Brain microvascular endothelial cell (primary cell): Measurements from ENCODE around the gene DND1.

Experiments used
- DNase-seq: peaks from one replicate; pipeline ENCODE4 v3.0.0-alpha.2; 2020
- H3K27ac ChIP-seq: fragments of 250-450 bp; sonication (Bioruptor Pico); 2 replicates; pipeline ENCODE4 v1.5.1; 2020; ENCODE audit warnings: mild to moderate bottlenecking, moderate library complexity
- H3K27me3 ChIP-seq: fragments of 250-450 bp; sonication (Bioruptor Pico); replicated peaks from 2 replicates; pipeline ENCODE4 v1.5.1; 2020; ENCODE audit warnings: mild to moderate bottlenecking
- H3K36me3 ChIP-seq: fragments of 250-450 bp; sonication (Bioruptor Pico); replicated peaks from 2 replicates; pipeline ENCODE4 v1.5.1; 2020; ENCODE audit warnings: mild to moderate bottlenecking
- H3K4me3 ChIP-seq: 2 replicates; pipeline ENCODE4 v1.5.1; 2011; ENCODE audit warnings: low read depth, mild to moderate bottlenecking, control low read depth, low read length, moderate library complexity
- in situ Hi-C: cut with HindIII; loops from 2 replicates; pipeline ENCODE4 v1.10.0; 2017; ENCODE audit warnings: low sequenced_read_pairs, low pct_ligation_motif_present
- TF ChIP-seq, protein P1 (sequence below): IDR thresholded peaks from 2 replicates; pipeline ENCODE4 v1.5.1; 2011; ENCODE audit warnings: low read depth, mild to moderate bottlenecking, moderate library complexity, low read length, control low read depth, inconsistent platforms; ENCODE audit errors: missing control alignments

DND1 gene

DNA sequence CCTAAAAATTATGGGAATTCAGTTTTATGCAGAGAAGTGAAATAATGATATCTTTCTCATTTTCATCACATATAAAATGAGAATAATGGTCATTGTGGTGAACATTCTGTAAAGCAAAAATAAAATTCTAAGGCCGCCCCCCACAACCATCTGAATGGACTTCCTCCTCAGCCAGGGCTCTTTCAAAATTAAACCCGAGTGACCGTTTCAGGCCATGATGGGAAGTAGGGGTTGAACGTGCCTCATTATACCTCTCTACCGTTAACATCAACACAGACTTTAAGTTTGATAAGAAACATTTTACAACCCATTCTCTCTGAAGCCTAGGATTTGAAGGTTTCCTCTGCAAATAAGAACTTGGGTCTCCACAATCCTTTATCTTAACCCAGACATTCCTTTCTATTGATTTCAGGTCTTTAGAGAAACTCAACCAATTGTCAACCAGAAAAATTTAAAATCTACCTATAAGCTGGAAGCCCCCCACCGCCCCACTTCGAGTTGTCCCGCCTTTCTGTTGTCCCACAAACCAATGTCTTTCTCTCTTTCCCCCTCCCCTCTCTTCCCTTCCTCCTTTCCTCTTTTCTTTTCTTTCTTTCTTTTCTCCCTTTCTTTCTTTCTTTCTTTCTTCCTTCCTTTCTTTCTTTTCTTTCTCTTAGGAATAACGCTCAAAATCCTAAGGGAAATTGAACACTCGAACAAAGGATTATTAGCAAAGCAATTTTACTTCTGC, 35.8 kb downstream of the DND1 start:
- H3K36me3 ChIP-seq: no peaks in the 10 kb centered on the region
- TF ChIP-seq, protein P1, sequence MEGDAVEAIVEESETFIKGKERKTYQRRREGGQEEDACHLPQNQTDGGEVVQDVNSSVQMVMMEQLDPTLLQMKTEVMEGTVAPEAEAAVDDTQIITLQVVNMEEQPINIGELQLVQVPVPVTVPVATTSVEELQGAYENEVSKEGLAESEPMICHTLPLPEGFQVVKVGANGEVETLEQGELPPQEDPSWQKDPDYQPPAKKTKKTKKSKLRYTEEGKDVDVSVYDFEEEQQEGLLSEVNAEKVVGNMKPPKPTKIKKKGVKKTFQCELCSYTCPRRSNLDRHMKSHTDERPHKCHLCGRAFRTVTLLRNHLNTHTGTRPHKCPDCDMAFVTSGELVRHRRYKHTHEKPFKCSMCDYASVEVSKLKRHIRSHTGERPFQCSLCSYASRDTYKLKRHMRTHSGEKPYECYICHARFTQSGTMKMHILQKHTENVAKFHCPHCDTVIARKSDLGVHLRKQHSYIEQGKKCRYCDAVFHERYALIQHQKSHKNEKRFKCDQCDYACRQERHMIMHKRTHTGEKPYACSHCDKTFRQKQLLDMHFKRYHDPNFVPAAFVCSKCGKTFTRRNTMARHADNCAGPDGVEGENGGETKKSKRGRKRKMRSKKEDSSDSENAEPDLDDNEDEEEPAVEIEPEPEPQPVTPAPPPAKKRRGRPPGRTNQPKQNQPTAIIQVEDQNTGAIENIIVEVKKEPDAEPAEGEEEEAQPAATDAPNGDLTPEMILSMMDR: no peak
- H3K27me3 ChIP-seq: no peaks in the 10 kb centered on the region
- in situ Hi-C loops: no loop called here
- DNase-seq: no peak
- no peak overlapping the region for H3K27ac ChIP-seq
- H3K4me3 ChIP-seq: no peak overlapping the region

DNA sequence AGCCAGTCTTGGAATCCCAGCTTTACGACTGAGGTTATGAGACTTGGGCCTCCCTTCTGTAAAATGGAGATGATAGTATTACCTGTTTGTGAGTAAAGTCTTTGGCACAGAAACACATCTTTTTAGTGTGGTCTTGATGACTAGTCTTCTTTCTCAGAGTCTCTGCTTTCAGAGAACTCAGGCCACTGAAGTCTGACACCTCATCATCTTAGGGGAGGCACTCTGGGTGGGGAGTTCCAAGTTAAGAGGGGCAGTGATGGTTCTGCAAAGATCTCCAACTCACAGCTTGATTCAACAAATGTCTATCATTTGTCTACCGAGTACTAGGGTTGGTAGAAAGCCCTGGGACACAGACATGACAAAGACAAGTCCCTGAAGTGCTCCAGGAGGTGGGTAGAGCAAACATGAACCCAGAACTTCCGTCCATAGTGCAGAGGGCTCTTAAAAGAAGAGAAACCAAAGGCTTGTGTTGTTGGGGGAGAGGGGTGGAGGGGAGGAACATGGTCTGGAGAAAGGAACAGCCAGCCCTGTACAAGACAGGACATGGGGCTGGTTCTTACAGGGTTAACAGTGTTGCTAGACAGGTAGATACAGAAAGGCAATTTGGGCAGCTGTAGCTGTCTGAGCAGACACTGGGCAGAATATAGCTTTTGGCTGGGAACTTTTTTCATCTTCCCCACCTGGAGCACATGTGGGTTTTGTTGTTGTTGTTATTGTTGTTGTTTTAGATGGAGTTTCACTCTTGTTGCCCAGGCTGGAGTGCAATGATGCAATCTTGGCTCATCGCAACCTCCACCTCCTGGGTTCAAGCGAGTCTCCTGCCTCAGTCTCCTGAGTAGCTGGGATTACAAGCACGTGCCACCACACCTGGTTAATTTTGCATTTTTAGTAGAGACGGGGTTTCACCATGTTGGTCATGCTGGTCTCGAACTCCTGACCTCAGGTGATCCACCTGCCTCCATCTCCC, 37.8 kb downstream of the DND1 start:
- no peak for DNase-seq

DNA sequence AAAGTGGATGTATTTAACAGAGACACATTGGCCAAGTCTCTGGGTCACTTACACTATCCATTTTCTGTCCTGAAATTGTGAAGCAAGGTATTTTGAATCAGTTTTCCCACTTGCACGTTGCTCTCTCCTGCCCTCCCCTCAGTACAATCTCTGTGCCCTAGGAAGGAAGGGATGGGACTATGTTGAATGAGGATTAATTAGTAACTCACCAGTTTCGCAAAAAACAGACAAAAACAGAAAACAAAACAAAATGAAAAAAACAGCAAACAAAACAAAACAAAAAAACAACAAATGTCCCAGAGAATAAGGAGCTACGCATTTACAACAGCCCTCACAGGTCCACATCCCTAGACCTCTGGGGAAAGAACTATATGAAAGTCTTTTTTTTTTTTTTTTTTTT, 39.3 kb downstream of the DND1 start:
- Histone ChIP-seq H3K27ac (no peak overlapping the region), H3K27me3 (no peaks in the 10 kb centered on the region), H3K36me3 (no peaks in the 10 kb centered on the region), H3K4me3 (no peak overlapping the region)
- no peak for DNase-seq
- in situ Hi-C loops: no loop called here
- TF ChIP-seq, protein P1: no peak

More for the DNA sequence above, 37.8 kb downstream of the DND1 start:
- in situ Hi-C loops: no loop called here
- TF ChIP-seq, protein P1: no peak
- Histone ChIP-seq H3K36me3 (no peaks in the 10 kb centered on the region), H3K27me3 (no peaks in the 10 kb centered on the region), H3K27ac (no peak overlapping the region), H3K4me3 (no peak overlapping the region)

DNA sequence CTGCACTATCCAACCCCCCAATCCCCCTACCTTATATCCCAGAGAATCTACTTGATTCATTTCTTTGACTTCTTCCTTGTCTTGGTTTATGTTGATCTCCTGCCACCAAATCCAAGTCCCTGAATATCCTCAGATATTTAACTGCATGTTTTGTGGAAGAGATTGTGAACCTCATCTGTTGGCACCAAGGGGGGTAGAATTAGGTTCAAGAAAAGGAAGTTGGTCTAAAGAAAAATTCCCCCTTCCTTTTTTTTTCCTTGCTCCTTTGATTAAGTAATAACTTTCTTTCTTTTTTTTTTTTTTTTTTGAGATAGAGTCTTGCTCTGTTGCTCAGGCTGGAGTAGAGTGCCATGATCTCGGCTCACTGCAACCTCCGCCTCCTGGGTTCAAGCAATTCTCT, 39.9 kb downstream of the DND1 start:
- Histone ChIP-seq H3K27me3 (no peaks in the 10 kb centered on the region), H3K36me3 (no peaks in the 10 kb centered on the region), H3K4me3 (no peak overlapping the region), H3K27ac (no peak overlapping the region)
- TF ChIP-seq, protein P1: no peak
- no peak for DNase-seq
- in situ Hi-C loops: no loop called here

DNA sequence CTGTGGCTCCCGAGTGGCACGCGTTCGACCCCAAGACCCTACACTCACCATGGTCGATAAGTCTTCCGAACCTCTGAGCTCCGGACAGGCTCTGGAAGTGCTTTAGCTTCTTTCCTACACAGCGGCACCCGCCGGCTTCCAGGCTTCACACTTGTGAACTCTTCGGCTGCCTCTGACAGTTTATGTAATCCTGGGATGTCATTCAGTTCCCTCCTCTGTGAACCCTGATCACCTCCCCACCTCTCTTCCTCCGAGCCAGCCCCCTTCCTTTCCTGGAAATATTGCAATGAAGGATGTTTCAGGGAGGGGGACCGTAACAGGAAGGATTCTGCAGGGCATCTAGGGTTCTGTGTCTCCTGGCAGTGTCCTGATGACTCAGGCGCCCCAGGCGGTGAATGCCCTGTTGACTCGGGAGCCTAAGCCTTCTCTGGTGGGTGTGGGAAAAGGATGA, 40.3 kb downstream of the DND1 start, which contains the start of gene CD14:
TSS of gene CD14 (minus strand) at position 155 of the 451 bp plus-strand sequence. CDS start at position 51, 104 bp downstream.
- in situ Hi-C loops: no loop called here
- Histone ChIP-seq H3K27me3 (no peaks in the 10 kb centered on the region), H3K4me3 (peak within 1 kb of the TSS; percentile 53), H3K36me3 (no peaks in the 10 kb centered on the region), H3K27ac (no peak within 1 kb of the TSS)
- TF ChIP-seq, protein P1: peak; percentile 27
- DNase-seq: peak; percentile 48
